Psoas muscle (tissue), 8 donors: ENCODE measurements around the gene NOL9. TPM values are rescaled to one million over a fixed set of nuclear protein-coding genes. Genes with fewer than 3 reads are reported as not detected.

ENCODE experiments used
- ATAC-seq, 4 donors: fragments of 200-7000 bp; cut with Tn5 transposase; one replicate each; pipeline ENCODE4 v1.9.1; 2020; ENCODE audit warnings: moderate library complexity in 3 of 4, mild to moderate bottlenecking in 2 of 4
- DNase-seq, 2 donors: peaks; one replicate each; pipeline ENCODE4 v3.0.0-alpha.2; 2020
- H3K27ac ChIP-seq: fragments of 200-600 bp; one replicate; pipeline ENCODE4 v1.8.0; 2022
- H3K27me3 ChIP-seq, 3 donors: fragments of 200-600 bp in 1 of 3; one replicate each; pipeline versions ENCODE4 v1.6.1 to v1.8.0; 2013 to 2022; ENCODE audit warnings: low read length in 2 of 3, mild to moderate bottlenecking in 2 of 3, moderate library complexity in 1 of 3; ENCODE audit not compliant: insufficient read depth in 3 of 3
- H3K36me3 ChIP-seq, 2 donors: fragments of 200-600 bp in 1 of 2; one replicate each; pipeline versions ENCODE4 v1.6.1 to v1.8.0; 2013 to 2022; ENCODE audit warnings: low read depth in 1 of 2, mild to moderate bottlenecking in 1 of 2, moderate library complexity in 1 of 2; ENCODE audit not compliant: insufficient read depth in 1 of 2
- H3K4me1 ChIP-seq: fragments of 200-600 bp; one replicate; pipeline ENCODE4 v1.8.0; 2022
- H3K4me3 ChIP-seq: fragments of 200-600 bp; one replicate; pipeline ENCODE4 v1.8.0; 2022; ENCODE audit warnings: mild to moderate bottlenecking
- H3K9me3 ChIP-seq: fragments of 200-600 bp; one replicate; pipeline ENCODE4 v1.8.0; 2022
- WGBS, 3 donors: extraction: QIAGEN DNeasy Blood & Tissue Kit; methylation state at CpG; one replicate each; pipeline versions ENCODE4 v1.1.6 to v1.1.7; 2013; 5-methylcytosine and 5-hydroxymethylcytosine counted together
- intact Hi-C, 2 donors: fragments of 100-400 bp; cut with DNase I; formaldehyde crosslinking; loops; one replicate each; pipeline versions ENCODE4 v1.11.0 to v1.14.2; 2022
- polyA plus RNA-seq, 3 donors: library from polyadenylated mRNA; stranded (reverse); fragments of 200-250 nt; gene quantifications; one replicate each; pipeline ENCODE4 v1.2.3, GENCODE V29; 2013
- total RNA-seq, 4 donors: library from RNA; stranded (reverse); fragmentation: NEBNext Ultra II Directional in 2 of 4; extraction: Animal tissue kit (Norgen Biotek cat#: 25700) in 2 of 4; gene quantifications; one replicate each; pipeline versions ENCODE4 v1.2.1 to v1.2.4, GENCODE V29; 2021 to 2023
- TF ChIP-seq, protein P1 (sequence below): fragments of 200-600 bp; IDR thresholded peaks from one replicate; pipeline ENCODE4 v1.8.0; 2022; ENCODE audit warnings: antibody characterized with exemption
- donor health status: healthy with polysubstance abuse.
- donor health status: DM: no; HTN: no; CAD: no; lungs with moderate emphysema.
- donor health status: Bipolar disorder and iron deficiency.
- donor health status: healthy.
- donor health status: DM: yes; HTN: yes; CAD: no.
- donor health status: DM: no; HTN: no; CAD: no.
- donor health status: DM: no; HTN: no; CAD: no.
- donor health status: DM: yes; HTN: yes; CAD: no.

Gene NOL9
- total and polyA plus RNA-seq, 7 donors = 5.0 to 26.1 (median 17.1) TPM

DNA sequence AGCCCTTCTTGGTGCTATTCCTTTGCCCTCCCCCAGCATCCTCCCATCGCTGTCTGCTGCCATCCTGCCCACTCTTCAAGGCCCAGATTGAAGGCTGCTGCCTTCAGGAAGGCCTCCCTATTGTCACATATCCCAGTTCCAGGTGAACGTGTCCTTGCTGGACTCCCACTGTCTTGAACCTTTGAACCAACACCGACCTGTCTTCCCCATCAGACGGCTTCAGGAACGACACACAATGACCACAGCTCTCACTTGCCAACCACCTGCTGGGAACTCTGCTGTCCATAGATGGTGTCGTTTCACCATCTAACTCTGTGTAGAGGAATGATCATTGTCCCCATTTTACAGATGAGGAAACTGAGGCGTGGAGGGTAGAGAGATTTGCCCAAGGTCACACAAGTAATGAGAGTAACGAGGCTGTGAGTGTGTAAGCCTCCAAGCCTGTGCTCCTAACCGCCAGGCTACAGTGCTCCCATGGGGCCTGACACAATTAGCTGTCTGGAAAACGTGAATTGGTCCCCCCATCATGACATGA, 53.0 kb downstream of the NOL9 start:
- intact Hi-C loops = no loop called here
- Histone ChIP-seq H3K9me3 (no peaks in the 10 kb centered on the region), H3K27ac (no peak overlapping the region), H3K4me1 (peaks cover 22% of the 10 kb centered on the region), H3K27me3 (peaks cover 0 to 22% (median 4%) of the 10 kb centered on the region in 3 donors), H3K36me3 (no peaks in the 10 kb centered on the region), H3K4me3 (no peak overlapping the region)
- WGBS, 3 donors = 59 to 74% (median 62%) methylated on average over 10 of the region's 10 CpGs
- ATAC-seq (no peak), DNase-seq (no peak)
- TF ChIP-seq, protein P1, sequence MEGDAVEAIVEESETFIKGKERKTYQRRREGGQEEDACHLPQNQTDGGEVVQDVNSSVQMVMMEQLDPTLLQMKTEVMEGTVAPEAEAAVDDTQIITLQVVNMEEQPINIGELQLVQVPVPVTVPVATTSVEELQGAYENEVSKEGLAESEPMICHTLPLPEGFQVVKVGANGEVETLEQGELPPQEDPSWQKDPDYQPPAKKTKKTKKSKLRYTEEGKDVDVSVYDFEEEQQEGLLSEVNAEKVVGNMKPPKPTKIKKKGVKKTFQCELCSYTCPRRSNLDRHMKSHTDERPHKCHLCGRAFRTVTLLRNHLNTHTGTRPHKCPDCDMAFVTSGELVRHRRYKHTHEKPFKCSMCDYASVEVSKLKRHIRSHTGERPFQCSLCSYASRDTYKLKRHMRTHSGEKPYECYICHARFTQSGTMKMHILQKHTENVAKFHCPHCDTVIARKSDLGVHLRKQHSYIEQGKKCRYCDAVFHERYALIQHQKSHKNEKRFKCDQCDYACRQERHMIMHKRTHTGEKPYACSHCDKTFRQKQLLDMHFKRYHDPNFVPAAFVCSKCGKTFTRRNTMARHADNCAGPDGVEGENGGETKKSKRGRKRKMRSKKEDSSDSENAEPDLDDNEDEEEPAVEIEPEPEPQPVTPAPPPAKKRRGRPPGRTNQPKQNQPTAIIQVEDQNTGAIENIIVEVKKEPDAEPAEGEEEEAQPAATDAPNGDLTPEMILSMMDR = no peak

DNA sequence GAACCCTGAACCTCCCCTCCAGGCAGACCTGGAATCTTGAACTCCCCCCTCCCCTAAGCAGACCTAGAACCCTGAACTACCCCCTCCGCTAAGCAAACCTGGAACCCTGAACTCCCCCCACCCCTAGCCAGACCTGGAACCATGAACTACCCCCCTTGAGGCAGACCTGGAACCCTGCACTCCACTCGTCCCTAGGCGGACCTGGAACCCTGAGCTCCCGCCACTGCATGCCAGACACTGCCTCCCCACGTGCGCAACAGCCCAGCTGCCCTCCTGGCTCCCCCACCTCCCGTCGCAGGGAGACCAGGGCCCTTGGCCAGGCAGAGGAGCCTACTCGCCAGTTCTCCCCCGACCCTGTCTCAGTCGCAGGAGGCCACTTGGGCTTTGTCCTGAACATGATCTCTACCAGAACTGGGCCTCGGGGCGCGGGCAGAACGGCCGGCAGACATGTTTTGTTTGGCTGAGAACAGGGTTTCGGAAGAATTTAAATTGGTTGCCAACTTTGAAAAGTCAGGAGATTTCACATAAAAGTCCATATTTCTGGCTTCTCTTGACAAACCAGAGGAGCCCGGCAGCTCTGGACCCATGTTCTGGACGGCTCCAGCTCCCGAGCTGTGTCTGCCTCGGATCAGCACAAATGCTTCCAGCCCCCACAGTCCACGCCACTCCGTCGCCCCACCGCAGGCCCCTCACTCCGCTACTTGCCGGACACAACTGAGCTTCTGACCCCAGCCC, 53.6 kb downstream of the NOL9 start:
- WGBS, 3 donors = 56 to 71% (median 58%) methylated on average over 27 of the region's 27 CpGs
- DNase-seq = no peak
- peaks cover 22% of the 10 kb centered on the region for H3K4me1 ChIP-seq

DNA sequence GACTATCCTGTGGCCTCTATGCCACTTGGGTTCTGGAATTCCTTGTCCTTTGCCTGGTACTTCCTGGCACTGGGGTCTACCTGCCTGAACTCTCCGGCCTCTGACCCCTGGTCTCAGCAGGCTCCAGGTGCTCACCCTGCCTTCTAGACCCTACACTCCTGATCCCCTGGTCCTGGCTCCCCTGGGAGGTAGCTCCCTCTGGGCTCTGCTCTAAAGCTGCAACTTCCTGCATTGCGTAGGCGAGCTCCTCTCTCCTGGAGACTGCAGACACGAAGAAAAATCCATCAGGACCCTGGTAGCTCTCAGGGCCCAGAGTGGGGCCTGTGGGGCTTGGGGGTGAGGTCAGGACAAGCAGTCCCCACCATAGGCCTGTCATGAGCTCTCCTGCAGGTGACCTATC, 55.0 kb downstream of the NOL9 start:
- Histone ChIP-seq H3K27ac (no peak overlapping the region), H3K27me3 (peaks cover 0 to 24% (median 4%) of the 10 kb centered on the region in 3 donors), H3K36me3 (no peaks in the 10 kb centered on the region), H3K4me1 (peaks cover 22% of the 10 kb centered on the region), H3K9me3 (no peaks in the 10 kb centered on the region), H3K4me3 (no peak overlapping the region)
- ATAC-seq (no peak), DNase-seq (no peak)
- intact Hi-C loops = no loop called here
- WGBS, 3 donors = 77 to 89% (median 80%) methylated on average over 4 of the region's 4 CpGs
- TF ChIP-seq, protein P1 = no peak

More for the DNA sequence above, 53.6 kb downstream of the NOL9 start:
- intact Hi-C loops = no loop called here
- H3K4me3 ChIP-seq = no peak overlapping the region
- no peaks in the 10 kb centered on the region for H3K9me3 ChIP-seq
- TF ChIP-seq, protein P1 = no peak
- H3K27ac ChIP-seq = no peak overlapping the region
- no peaks in the 10 kb centered on the region for H3K36me3 ChIP-seq
- no peak for ATAC-seq
- H3K27me3 ChIP-seq = peaks cover 0 to 27% (median 4%) of the 10 kb centered on the region in 3 donors

DNA sequence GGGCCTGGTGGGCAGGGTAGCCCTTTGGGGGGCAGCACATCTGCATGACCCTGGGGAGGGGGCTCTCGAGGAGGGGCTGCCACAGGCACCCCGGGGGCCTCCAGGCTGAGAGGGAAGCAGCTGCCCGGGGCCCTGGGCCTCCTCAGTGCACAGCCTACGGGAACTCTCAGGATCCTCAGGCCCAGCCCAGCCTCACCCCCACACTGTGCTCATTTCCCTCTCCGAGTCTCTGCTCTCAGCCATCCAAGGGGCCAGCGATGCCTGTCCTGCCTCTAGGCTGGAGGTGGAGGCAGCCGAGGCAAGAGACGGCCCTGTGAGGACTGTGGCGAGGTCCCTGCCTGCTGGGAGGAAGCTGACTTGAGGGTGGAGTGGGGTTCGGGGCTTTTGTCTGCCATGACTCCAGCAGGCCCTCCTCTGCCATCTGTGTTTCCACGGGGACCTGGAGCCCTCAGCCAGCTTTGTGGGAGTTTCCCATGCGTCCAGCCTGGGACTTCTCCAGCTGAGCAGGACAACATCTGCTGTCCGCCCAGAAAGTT, 55.7 kb downstream of the NOL9 start:
- TF ChIP-seq, protein P1 = no peak
- Histone ChIP-seq H3K36me3 (no peaks in the 10 kb centered on the region), H3K4me3 (no peak overlapping the region), H3K27me3 (peaks cover 0 to 24% (median 4%) of the 10 kb centered on the region in 3 donors), H3K27ac (no peak overlapping the region), H3K9me3 (no peaks in the 10 kb centered on the region), H3K4me1 (peaks cover 22% of the 10 kb centered on the region)
- ATAC-seq = no peak
- intact Hi-C loops = no loop called here
- DNase-seq = no peak
- WGBS, 3 donors = 55 to 75% (median 66%) methylated on average over 13 of the region's 13 CpGs
